ENCODE data around the gene PTPRM. TPM values are rescaled to one million over a fixed set of nuclear protein-coding genes. Genes with fewer than 3 reads are reported as not detected.

The PTPRM gene
- total RNA-seq, 1 experiment from 2014 or later, result 6.2 TPM

DNA sequence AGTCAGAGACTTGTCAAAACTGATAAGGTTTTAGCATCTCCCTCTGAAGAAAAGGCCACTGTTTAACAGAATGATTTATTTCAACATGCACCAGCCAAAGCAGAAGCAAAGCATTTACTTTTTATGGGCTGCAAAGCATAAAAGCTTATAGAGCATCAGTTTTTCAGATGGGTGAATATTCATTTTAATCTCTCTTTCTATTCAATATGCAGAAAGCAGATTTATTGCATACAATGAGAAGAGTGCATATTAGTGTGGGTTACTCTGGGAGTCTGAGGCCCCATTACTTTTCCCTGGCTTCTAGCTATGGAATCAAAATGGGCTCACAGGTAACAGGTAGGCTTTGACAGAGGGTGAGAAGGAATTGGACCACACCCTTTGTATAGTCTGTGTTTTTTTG, 9.0 kb downstream of the PTPRM start:
- Histone ChIP-seq H2BK120ac (ENCODE audit: low read depth, low read length, poor library complexity, severe bottlenecking) (no peak overlapping the region), H2BK20ac (ENCODE audit: low read depth, low read length, poor library complexity, severe bottlenecking) (no peak overlapping the region), H2AFZ (ENCODE audit: low read length) (no peak overlapping the region), H3K27me3 (ENCODE audit: insufficient read depth, low read length) (no peaks in the 10 kb centered on the region), H3K18ac (ENCODE audit: insufficient read length, low read depth, low read length) (no peak overlapping the region), H4K5ac (ENCODE audit: insufficient read length, low read depth, low read length) (no peak overlapping the region), H3K14ac (ENCODE audit: insufficient read depth, low read length) (no peak overlapping the region), H3K23me2 (ENCODE audit: insufficient read length, low read depth, low read length, poor library complexity, severe bottlenecking) (no peaks in the 10 kb centered on the region), H3K9ac (ENCODE audit: extremely low read depth, insufficient read length, low read length) (no peak overlapping the region), H3K27ac (ENCODE audit: insufficient read length, low read depth, low read length) (no peak overlapping the region), H2AK5ac (ENCODE audit: insufficient read length, low read length) (no peak overlapping the region), H4K8ac (replicated peaks; ENCODE audit: insufficient read length, low read depth, low read length) (no peak overlapping the region), H3K4me2 (ENCODE audit: insufficient read depth, insufficient read length, low read length) (no peak overlapping the region), H3K79me2 (ENCODE audit: insufficient read depth, low read length) (no peaks in the 10 kb centered on the region), H4K20me1 (ENCODE audit: control insufficient read depth, insufficient read depth, insufficient read length) (no peaks in the 10 kb centered on the region), H3K56ac (ENCODE audit: insufficient read length, low read depth, low read length) (no peak overlapping the region), H3K23ac (ENCODE audit: insufficient read length, low read depth, low read length) (no peak overlapping the region), H3K4ac (ENCODE audit: low read depth, low read length) (no peak overlapping the region), H3K9me3 (ENCODE audit: control insufficient read depth, low read depth, low read length) (no peaks in the 10 kb centered on the region), H4K91ac (ENCODE audit: insufficient read length, low read depth, low read length) (no peak overlapping the region), H3K4me1 (ENCODE audit: insufficient read depth, low read length) (peaks cover 2% of the 10 kb centered on the region; the same call in 1 of the 2 replicates), H3K79me1 (ENCODE audit: insufficient read depth, low read depth, low read length, poor library complexity, severe bottlenecking) (no peaks in the 10 kb centered on the region), H2BK12ac (ENCODE audit: insufficient read length, low read depth, low read length) (no peak overlapping the region), H3T11ph (ENCODE audit: low read length) (no peak overlapping the region), H2BK5ac (ENCODE audit: insufficient read length, low read length) (no peak overlapping the region), H2BK15ac (ENCODE audit: low read depth, low read length) (no peak overlapping the region)
- no peaks in the 10 kb centered on the region for H3K36me3 Mint-ChIP-seq (ENCODE audit: insufficient read depth in 1 of 3, low read depth in 3 of 3)
- H3K27me3 Mint-ChIP-seq (ENCODE audit: low read depth), result no peaks in the 10 kb centered on the region
- TF ChIP-seq, protein P1, sequence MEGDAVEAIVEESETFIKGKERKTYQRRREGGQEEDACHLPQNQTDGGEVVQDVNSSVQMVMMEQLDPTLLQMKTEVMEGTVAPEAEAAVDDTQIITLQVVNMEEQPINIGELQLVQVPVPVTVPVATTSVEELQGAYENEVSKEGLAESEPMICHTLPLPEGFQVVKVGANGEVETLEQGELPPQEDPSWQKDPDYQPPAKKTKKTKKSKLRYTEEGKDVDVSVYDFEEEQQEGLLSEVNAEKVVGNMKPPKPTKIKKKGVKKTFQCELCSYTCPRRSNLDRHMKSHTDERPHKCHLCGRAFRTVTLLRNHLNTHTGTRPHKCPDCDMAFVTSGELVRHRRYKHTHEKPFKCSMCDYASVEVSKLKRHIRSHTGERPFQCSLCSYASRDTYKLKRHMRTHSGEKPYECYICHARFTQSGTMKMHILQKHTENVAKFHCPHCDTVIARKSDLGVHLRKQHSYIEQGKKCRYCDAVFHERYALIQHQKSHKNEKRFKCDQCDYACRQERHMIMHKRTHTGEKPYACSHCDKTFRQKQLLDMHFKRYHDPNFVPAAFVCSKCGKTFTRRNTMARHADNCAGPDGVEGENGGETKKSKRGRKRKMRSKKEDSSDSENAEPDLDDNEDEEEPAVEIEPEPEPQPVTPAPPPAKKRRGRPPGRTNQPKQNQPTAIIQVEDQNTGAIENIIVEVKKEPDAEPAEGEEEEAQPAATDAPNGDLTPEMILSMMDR (conservative IDR thresholded peaks at IDR 0.05), result no peak
- no peak overlapping the region for H3K27ac Mint-ChIP-seq
- no peaks in the 10 kb centered on the region for H3K9me3 Mint-ChIP-seq
- peaks cover 25 to 40% of the 10 kb centered on the region in 2 experiments for H3K4me1 Mint-ChIP-seq
- no peak for DNase-seq
- no peak overlapping the region for H3K4me3 Mint-ChIP-seq
